Fibroblast of villous mesenchyme (primary cell): ENCODE measurements around the gene PITPNM3. TPM values are rescaled to one million over a fixed set of nuclear protein-coding genes. Genes with fewer than 3 reads are reported as not detected.

Experiments
- DNase-seq: peaks from one replicate; pipeline ENCODE4 v3.0.0-alpha.2; 2010; ENCODE audit warnings: low read depth
- H3K4me3 ChIP-seq: 2 replicates; pipeline ENCODE4 v1.5.1; 2011; ENCODE audit warnings: low read depth, mild to moderate bottlenecking, low read length
- CTCF ChIP-seq: IDR thresholded peaks from 2 replicates; pipeline ENCODE4 v1.5.1; 2012; ENCODE audit warnings: low read depth, mild to moderate bottlenecking, low read length; ENCODE audit not compliant: insufficient read depth
- total RNA-seq: library from RNA; depleted of rRNA; stranded (reverse); fragments of >200 nt; gene quantifications from 2 replicates; pipeline ENCODE4 v1.2.3, GENCODE V29; 2012

PITPNM3 gene
- total RNA-seq, 1 donor, result under 0.01 TPM

DNA sequence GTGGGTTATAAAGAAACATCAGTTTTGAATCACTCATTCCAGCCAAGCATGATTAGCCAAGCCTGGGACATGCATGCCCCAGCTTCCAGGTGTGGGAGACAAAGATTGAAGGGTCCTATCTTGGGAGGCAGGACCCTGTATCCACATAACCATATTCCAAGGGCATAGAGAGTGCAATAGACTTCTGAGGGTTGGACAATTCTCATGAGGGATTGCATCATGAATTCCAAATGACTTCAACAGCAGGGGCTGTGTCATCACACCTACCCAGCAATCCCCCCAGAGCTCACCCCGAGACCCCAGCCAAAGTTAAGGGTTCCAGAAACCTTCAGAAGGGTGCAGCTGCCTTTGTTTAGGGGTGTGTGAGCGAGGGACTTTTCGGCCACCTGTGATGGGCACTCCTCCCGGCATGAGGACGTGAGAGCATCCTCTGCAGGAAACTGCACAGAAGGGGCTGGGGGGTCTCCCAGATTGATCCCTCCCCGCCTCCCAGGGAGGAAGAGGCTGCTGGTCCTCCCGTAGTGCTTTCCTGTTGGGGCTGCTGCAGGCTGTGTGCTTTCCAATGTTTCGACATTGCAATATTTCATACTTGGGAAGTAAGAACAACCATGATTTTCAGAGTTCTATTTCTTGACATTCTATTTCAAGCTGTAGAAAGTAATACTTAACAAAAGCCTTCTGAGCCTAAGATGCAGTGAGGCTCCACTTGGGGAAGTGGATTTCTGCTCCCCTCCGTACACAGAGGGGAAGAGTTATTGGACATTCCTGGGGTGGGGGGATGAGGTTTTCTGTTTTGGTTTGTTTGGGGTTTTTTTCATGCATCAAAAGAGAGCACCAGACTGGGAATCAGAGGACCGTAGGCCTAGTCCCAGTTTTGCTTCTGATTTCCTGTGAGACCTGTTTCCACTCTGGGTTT lies 13.3 kb upstream of the PITPNM3 start:
- H3K4me3 ChIP-seq, result no peak overlapping the region
- no peak for TF ChIP-seq CTCF
- no peak for DNase-seq

DNA sequence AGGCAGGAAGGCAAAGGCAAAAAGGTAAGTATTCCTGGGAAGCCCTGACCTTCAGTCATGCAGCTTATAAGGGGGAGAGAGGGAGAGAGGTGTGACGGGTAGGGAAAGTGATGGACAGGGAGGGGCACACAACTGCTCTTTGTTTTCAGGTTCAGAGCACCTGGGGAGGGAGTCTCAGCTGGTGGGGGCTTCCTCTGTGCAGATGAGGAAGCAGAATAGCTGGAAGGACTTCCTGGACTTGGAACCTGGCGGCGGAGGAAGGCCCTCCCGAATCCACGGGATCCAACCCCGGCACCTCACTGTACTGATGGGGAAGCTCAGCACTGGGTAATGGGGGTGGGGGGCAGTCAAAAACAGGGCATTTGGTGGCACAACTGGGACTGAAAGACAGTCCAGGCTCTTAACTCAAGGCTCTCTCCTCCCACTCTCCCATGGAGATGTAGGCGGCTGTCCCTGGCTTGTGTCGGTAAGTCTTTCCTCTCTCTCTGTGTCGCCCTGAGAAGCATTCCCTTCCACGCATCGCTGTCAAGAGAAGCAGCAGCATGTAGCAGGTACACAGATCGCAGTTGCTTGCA lies 11.9 kb upstream of the PITPNM3 start:
- H3K4me3 ChIP-seq, result no peak overlapping the region
- DNase-seq, result no peak
- TF ChIP-seq CTCF, result no peak

- H3K4me3 ChIP-seq, result no peak overlapping the region
- no peak for DNase-seq
- no peak for TF ChIP-seq CTCF
Measured at GRCh38 chr17:6567528-6568183, 11.3 kb upstream of the PITPNM3 start.

GRCh38 chr17:6561446-6561845 lies 5.1 kb upstream of the PITPNM3 start:
- TF ChIP-seq CTCF, result no peak
- DNase-seq, result no peak
- H3K4me3 ChIP-seq, result no peak overlapping the region

DNA sequence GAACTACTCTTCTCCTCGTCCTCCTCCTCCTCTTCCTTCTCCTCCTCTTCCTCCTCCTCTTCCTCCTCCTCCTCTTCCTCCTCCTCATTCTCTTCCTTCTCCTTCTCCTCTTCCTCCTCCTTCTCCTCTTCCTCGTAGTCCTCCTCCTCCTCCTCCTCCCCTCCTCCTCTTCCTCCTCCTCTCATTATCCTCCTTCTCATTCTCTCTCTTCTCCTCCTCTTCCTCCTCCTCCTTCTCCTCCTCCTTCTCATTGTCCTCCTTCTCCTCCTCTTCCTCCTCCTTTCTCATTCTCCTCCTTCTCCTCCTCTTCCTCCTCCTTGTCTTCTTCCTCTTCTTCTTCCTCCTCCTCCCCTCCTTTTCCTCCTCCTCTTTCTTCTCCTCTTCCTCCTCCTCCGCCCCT lies 4.1 kb upstream of the PITPNM3 start:
- no peak for TF ChIP-seq CTCF
- H3K4me3 ChIP-seq, result no peak overlapping the region
- no peak for DNase-seq

- DNase-seq, result no peak
- no peak for TF ChIP-seq CTCF
- no peak overlapping the region for H3K4me3 ChIP-seq
Measured at GRCh38 chr17:6559753-6560215, 3.4 kb upstream of the PITPNM3 start.
